Uterus (tissue), 2 donors: ENCODE results near the gene ITPA.

Experiments used
- CTCF ChIP-seq, 4 experiments: fragments of 200-600 bp in 2 of 4; fragments of 450-650 bp in 2 of 4; sonication (generic) in 2 of 4; IDR thresholded peaks; one replicate each; pipeline ENCODE4 v1.5.1; 2016 to 2019; ENCODE audit warnings: antibody characterized with exemption in 4 of 4, mild to moderate bottlenecking in 2 of 4, moderate library complexity in 1 of 4
- POLR2A ChIP-seq, 2 donors: fragments of 450-650 bp; IDR thresholded peaks; one replicate each; pipeline ENCODE4 v1.6.1; 2016; ENCODE audit warnings: antibody characterized with exemption in 2 of 2, mild to moderate bottlenecking in 1 of 2, moderate library complexity in 1 of 2

GRCh38 chr20:3270051-3270450 is 60.8 kb downstream of the ITPA start:
- TF ChIP-seq CTCF (IDR thresholded peaks at IDR 0.05) (no peak), POLR2A (IDR thresholded peaks at IDR 0.05) (no peak)
